NCI-H2171 (cell line): ENCODE measurements around the gene SEPTIN1.
"Not testable (repeated sequence)": the region's sequence is repeated elsewhere in the genome, so short reads cannot be mapped to it uniquely, and the experiment has no call there.

Source experiments
- DNase-seq: peaks from one replicate; lab custom pipeline; 2025; lab: John Stamatoyannopoulos, UW

SEPTIN1 gene

DNA sequence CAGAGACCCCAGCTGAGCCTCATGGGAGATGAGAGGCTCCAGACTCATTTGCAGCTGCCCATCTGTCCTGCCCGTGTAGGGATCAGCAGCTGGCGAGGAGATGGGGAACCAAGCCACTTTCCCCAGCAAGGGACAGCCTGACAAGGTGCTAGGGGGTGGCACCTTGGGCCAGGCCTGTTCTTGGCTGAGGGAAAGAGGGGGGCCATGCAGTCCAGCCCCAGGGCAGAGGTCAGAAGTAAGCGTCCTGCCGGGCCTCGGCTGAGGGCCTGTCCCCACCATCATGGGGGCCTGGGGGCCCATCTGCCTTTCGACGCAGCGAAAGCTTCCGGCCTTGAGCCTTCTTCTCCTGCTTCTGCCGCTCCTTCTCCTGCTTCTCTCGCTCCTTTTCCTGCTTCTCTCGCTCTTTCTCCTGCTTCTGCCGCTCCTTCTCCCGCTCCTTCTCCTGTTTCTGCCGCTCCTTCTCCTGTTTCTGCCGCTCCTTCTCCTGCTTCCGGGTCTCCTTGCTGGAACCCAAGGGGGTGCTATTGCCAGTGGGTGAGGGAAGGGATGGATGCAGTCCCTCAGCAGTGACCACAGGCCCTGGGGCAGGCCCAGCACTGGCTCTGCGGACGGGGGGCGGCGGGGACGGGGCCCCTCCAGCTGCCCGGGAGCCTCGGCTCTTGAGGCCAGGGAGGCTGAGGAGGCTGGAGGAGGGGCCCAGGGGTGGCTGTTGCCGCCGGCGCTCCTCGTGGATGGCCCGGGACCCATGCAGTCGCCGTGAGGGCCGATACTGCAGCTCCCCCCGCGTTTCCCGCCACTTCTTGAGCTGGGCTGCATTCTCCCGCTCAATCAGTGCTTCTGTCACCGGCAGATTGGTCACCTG, 24.4 kb downstream of the SEPTIN1 start:
- no peak for DNase-seq

DNA sequence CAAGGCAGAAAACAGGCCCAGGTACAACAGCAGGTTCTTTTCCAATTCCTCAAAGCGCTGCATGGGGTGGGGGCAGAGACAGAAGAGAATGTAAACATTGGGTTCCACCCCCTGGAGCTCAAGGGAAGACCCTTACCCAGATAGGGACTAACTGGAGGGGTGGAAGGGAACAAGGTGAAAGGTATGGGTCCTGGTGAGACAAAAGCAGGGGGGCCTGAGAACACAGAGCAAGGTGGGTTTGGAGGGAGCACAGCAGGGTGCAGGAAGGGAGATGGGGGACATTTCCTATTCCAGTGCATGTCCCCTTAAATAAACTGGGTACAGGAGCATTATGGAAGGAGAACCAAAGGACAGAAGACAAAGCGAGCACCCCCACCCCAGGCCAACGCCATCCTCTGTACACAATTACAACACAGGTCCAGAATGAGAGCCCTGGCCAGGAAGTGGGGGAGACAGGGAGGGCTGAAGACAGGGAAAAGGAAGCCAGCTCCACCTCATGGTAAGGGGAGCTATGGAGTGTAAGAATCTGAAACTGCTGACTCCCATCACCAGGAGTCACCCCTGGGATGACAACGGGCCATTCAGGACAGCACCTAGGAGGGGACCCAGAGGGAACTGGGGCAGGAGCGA, 25.2 kb downstream of the SEPTIN1 start:
- DNase-seq, result no peak

DNA sequence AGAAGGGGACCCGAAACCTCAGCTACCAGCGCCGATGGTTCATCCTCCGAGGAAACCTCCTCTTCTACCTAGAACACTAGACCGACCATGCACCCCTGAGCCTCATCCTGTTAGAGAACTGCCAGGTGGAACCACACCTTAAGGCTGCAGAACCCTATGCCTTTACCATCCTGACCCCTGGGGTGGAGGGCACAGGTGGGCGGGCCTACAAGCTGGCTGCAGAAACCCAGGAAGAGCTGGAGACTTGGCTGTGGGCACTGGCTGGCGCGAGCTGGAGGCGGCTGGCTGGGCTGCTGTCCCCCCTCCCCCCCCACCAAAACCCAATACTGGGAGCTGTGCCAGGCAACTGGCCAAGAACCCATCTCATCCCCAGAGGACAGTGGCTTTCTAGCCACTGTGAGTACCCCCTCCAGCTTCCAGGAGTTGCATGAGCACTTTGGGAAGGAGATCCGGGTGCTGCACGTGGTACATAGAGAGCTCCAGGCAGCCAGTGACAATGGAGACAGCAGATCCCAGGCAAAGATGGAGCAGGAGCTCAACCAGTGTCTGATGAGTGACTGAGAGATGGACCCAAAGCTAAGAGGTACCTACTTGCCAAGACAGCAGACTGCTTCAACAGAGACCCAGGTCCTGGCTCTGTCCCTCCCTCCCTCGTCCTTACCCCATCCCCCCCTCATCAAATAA, 25.8 kb downstream of the SEPTIN1 start:
- DNase-seq, result no peak

DNA sequence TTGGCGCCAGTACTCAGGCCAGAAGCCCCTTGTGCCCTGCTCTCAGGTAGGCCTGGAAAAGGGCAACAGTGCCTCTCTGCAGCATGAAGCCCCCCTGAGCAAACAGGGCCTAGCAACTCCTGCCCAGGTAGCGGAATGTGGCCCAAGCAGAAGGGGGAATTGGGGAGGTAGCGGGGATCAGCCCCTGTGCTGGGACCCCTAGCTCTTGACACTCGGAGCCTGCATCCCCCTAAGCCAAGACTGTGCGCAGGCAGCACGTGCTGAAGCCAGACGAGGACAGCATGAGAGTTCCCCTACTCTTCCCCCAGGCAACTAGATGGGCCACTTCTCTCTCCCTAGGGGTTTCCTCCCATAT, 26.4 kb downstream of the SEPTIN1 start:
- no peak for DNase-seq

DNA sequence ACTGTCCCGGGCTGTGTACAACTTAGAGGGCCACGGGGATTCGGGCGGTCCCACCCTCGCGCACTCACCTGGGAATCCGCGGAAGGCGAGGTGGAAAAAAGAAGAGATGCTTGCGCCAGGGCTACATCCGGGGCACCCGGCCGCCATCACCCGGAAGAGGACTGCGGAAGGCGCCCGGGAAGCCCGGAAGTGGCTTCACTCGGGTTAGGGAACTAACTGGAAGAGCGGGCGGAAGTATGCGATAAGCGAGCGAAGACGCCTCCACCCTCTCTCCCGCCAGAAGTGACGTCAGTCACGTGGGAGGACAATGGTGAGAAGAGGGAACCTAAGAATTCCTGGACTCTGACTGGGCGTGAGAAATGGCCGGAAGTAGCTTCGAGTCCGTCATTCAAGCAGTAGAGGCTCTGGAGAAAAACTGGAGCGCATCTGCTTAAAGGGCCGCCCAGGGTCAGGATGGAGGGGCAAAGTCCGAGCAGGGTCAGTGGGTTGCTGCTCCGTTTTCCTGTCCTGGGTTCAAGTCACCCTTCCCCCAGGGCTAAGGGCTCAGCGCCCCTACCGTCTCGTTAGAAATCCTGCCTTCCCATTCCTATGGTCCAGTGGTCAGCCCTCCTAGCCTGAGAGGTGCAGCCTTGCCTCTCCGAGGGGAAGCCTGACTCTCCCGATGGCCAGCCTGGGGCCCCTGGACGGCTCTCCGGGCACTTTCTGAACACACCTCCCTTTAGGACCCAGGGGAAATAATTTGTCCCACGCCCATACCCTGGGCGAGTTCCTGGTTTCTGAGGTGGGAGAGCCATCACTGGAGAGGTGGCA, 27.0 kb downstream of the SEPTIN1 start, which contains the start of gene CD2BP2:
Gene CD2BP2 (minus strand): TSS at position 165 of the 810 bp plus-strand sequence. CDS start 627 bp downstream, outside the sequence.
- DNase-seq, result peak; percentile 97

DNA sequence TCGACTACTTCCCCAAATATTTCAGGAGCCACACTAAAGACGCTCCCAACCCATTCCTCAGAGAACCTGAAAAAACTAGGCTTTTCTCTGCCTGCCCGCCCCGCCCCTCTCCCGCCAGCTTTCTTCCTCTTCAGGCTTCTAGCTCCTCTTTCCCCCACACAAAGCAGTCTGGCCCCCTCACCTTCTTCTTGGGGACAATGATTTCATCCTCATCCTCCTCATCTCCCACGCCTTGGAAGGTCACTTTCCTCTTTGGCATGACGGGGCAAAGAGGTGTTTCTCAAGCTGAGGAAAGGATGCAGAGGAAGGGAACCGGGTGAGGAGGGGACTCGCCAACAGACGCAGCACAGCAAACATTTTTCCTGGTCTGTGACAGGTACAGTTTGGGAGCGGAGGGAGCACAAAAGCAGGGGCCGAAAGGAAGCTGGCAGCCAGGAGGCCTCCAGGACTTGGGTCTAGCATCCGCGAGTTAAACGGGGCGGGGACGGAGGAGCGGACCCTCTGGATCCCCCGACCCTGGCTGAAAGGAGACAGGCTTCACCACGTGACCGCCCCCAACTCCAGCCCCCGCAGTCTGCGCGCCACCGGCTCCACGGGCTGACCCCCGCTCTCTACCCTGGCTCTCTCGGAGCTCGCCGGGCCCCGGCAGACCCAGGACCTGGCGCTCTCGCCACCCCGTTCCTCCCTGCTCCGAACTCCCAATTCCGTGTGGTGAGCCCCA, 27.8 kb downstream of the SEPTIN1 start:
- peak; percentile 41 for DNase-seq

DNA sequence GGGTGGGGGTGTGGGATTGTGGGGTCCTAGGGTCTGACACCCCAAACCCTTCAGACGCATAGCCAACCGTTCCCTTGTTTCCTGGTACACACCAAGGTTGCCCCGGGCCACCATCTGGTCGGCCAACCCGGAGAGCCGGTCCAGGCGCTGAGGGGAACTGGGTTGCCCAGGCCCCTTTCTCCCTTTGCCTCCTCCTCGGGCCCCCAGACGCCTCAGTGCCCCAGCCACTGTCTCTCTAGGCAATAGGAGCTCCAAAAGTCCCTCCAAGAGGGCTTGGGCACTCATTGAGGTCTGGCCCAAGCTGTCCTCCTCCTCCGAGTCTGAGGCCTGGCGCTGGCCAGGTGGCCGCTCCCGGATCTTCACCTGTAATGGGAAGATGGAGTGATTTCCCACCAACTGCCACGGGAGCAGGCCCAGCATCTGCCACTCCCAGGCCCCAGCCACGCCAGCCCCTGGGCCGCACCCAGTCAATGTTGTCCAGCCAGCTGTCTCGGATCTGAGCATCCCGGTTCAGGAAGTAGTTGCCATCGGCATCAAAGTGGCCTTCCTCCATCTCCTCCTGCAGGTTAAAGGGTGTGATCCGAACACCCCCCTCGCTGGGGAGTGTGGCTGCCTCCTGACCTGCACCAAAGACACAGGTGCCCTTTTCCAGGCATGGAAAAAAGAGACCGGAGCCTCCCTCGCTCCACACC, 28.8 kb downstream of the SEPTIN1 start:
- no peak for DNase-seq

DNA sequence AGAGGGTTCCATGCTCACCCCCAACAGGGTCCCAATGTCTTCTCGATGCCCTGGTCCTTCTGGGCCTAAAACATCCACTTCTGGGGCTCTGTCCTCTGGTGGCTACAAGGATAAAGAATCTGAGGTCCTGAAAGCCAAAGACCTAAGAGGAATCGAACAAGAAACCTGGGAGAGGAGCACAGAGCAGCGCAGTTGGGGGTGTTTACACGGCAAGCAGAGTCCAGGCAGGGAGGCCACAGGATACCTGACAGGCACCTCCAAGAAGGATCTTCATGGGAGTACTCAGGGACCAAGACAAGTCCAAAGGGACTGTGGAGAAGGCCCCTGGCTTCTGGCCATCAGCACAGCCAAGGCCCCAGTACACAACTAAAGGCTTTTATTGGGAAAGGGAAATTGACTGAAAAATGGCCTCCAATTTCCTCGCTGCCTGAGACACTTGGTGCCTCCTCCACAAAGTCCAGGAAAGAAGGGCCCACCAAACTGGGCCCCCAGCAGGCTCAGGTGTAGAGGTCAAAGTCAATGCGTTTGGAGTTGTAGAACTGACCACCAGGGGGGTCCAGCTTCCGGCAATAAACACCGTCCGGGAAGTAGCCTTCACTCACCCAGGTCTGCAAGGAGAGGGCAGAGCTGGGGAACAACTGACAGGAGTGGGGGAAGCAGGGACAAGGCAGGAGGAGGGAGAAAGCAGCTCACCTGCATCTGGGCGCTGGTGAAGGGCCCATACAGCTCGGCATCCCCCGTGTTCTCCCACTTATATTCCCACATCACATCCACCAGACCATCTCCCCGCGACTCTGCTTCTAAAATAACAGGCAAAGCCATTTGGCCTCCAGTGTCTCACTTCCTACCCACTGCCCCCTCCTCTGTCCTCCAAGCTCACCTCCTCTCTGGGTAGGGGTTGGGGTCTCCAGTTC, 29.6 kb downstream of the SEPTIN1 start:
- DNase-seq, result no peak

DNA sequence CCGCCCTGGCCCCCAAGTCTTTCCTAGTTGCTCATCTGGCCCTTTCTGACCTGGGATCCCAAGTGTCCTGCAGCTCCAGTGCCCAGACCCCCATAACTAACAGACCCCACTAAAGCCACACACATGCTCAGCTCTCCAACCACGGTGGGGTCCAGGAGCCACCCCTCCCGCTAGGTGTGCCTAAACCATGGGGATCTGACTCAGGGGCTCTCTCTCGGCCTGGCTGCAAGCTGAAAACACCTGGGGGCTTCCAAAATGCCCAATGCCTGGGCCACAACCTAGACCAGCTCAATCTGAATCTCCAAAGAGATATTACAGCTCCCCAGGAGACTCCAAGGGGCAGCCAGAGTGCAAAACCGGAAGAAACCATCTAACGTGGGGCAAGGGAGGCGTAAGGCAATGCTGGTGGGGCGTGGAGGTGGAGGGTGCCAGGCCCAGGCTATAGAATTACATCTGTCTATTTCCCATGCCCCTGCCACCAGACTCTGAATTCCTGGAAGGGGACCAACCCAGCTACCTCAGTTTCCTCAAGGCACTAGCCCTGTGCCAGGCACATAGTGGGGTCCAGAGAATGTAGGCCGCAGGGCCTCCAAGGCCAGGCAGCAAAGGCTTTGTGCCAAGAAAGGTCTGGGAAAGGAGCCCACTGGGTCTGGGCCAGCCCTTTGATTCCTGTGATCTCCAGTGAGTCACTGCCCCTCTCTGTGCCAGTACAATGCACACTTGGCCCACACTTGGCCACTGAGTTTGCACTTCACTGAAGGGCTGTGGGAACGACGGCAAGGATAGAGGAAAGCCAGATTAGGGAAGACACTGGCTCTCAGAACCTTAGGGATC, 30.6 kb downstream of the SEPTIN1 start:
- no peak for DNase-seq

DNA sequence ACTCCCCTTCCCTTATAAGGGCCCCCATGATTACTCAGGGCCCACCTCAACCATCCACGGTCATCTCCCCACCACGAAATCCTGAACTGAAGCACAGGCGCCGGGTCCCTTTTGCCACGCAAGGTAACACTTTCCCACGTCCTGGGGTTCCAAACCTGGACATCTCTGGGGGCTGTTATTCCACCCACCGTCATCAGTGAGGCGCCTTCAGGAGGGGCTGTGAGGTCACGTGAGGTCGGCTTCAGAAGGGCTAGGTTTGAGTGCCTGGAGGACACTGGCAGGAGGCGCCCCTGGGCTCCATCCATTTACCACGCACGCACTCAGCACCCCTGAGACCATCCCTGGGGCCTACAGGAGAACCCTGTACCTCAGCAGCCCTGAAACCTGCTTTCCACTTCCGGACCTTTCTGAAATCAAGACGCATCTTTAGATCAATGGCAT, 31.3 kb downstream of the SEPTIN1 start:
- no peak for DNase-seq

DNA sequence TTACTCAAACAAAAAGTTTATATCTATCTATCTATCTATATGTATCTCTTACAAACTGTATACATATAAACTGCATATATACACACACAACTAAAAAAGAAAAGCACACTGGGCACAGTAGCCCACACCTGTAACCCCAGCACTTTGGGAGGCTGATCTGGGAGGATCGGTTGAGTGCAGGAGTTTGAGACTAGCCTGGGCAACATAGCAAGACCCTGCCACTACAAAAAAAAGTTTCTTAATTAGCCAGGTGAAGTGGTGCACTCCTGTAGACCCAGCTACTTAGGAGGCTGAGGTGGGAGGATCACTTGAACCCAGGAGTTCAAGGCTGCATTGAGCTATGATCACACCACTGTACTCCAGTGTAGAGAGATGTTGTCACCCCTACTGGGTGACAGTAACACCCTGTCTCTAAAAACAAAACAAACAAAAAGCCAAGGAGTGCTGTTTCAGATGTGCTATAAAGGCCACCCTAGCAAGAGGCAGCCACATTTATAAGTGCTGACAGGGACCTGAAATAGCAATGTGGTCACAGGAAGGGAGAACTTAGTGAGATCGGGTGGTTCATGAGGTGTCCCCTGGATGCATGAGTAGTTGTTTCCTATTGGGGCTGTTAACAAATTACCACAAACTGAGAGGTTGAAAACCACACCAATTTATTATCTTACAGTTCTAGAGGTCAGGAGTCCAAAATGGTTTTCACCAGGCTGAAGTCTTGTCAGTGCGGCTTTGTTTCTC, 32.1 kb downstream of the SEPTIN1 start:
- no peak for DNase-seq

DNA sequence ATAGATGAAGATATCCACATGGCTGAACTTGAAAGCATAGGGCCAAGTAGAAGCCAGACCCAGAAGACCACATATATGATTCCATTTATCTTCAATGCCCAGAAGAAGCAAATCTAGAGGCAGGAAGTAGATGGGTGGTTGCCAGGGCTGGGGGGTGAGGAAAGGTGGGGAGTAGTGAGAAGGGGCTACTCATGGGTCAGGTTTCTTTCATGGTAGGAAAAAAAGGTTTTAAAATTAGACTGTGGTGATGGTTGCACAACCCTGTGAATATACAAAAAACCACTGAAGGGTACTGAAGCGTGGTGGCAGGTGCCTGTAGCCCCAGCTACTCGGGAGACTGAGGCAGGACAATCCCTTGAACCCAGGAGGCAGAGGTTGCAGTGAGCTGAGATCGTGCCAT, 32.7 kb downstream of the SEPTIN1 start:
- no peak for DNase-seq

DNA sequence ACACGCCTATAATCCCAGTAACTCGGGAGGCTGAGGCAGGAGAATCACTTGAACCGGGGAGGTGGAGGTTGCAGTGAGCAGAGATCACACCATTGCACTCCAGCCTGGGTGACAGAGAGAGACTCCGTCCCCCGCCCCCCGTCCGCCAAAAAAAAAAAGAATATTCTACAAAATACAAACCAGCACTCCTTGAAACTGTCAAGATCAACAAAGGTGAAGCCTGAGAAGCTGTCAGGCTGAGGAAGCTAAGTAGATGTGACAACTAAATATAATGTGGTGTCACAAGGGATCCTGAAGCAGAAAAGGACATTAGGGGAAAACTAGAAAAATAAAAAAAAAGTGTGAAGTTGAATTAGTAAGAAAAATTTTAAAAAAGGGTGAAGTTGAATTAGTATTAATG, 33.4 kb downstream of the SEPTIN1 start:
- DNase-seq, result no peak

DNA sequence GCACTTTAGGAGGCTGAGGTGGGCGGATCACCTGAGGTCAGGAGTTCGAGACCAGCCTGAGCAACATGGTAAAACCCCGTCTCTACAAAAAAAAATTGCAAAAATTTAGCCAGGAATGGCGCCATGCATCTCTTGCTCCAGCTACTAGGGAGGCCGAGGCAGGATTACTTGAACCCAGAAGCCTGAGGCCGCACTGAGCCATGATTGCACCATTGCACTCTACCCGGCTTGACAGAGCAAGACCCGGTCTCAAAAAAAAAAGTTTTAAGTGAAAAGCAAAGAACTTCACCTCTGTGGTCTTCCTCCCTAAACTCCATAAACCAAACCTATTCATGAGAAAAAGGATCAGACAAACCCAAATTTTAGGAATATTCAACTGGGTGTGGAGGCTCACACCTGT, 34.2 kb downstream of the SEPTIN1 start:
- no peak for DNase-seq

DNA sequence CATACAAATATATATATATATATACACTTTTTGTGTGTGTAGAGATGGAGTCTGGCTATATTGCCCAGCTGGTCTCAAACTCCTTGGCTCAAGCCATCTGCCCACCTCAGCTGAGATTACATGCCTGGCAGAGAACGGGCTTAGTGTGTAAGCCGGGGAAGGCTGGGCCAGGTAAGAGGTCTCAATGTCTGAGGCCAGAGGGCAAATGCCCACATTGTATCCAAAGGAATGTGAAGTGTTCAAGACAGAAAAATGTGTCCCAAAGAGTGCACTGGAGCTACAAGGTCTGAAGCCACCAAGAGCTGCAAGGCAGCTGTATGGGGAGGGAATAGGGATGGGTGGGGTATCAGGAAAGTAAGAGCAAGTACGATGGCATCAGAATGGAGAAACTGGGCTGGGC, 36.1 kb downstream of the SEPTIN1 start:
- DNase-seq, result no peak

DNA sequence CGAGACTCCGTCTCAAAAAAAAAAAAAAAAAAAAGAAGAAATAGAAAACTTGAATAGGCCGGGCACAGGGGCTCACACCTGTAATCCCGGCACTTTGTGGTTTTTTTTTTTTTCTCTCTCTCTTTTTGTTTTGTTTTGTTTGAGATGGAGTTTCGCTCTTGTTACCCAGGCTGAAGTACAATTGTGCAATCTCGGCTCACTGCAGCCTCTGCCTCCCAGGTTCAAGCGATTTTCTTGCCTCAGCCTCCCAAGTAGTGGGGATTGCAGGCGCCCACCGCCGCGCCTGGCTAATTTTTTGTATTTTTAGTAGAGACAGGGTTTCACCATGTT, 38.9 kb downstream of the SEPTIN1 start:
- DNase-seq, result not testable (repeated sequence)

DNA sequence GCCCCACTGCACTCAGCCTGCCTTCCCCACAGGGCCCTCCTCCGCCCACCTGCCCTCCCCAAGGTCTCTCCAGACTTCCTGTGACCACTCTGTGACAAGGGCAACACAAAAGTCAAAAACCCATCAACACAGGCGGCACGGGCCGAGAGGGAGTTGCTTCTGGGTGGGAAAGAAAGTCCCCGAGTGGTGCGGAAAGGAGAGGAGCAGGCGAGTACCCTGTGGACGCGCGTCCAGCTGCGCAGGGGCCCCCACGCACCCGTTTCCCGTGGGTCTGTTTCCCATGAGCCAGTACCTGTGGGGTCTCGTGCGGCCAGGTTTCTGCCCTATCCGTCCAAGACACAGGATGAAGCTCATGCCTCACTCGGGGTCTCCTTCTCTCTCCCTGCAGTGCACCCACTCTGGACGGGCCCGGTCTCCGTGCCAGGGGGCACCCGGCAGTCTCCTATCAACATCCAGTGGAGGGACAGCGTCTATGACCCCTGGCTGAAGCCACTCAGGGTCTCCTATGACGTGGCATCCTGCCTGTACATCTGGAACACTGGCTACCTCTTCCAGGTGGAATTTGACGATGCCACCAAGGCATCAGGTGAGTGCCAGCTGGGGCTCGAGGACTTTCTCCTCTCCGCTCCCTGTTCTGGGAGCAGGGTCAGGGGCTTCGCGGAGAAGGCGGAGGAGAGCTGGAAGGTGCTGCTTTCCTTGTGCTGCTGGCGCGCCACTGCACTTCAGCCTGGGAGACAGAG, 39.4 kb downstream of the SEPTIN1 start:
- DNase-seq, result no peak
